Esophagus squamous epithelium (tissue), 5 donors: ENCODE data around the gene WDR91. TPM values are rescaled to one million over a fixed set of nuclear protein-coding genes. Genes with fewer than 3 reads are reported as not detected.

Experiments
- DNase-seq: peaks from one replicate; lab custom pipeline; 2025; lab: John Stamatoyannopoulos, UW
- H3K27ac ChIP-seq, 4 donors: fragments of 200-600 bp; sonication (generic); one replicate each; pipeline ENCODE4 v1.5.1; 2016 to 2019; ENCODE audit warnings: mild to moderate bottlenecking in 1 of 4
- H3K27me3 ChIP-seq, 4 donors: fragments of 200-600 bp; sonication (generic); 1 replicate in 3 of 4; 2 replicates in 1 of 4; pipeline versions ENCODE4 v1.5.1 to v1.6.0; 2017 to 2021; ENCODE audit warnings: antibody characterized with exemption in 1 of 4
- H3K36me3 ChIP-seq, 3 donors: fragments of 200-600 bp; sonication (generic); one replicate each; pipeline ENCODE4 v1.5.1; 2016 to 2019
- H3K4me1 ChIP-seq, 3 donors: fragments of 200-600 bp; sonication (generic); one replicate each; pipeline ENCODE4 v1.5.1; 2017 to 2019
- H3K4me3 ChIP-seq, 4 donors: fragments of 200-600 bp; sonication (generic); 1 replicate in 3 of 4; 2 replicates in 1 of 4; pipeline ENCODE4 v1.5.1; 2016 to 2019; ENCODE audit warnings: mild to moderate bottlenecking in 2 of 4, moderate library complexity in 1 of 4
- H3K9me3 ChIP-seq, 3 donors: fragments of 200-600 bp; sonication (generic); one replicate each; pipeline ENCODE4 v1.5.1; 2016 to 2019
- CTCF ChIP-seq, 6 experiments: fragments of 450-650 bp in 4 of 6; fragments of 200-600 bp in 2 of 6; sonication (generic) in 2 of 6; IDR thresholded peaks; one replicate each; pipeline ENCODE4 v1.5.1; 2016 to 2019; ENCODE audit warnings: antibody characterized with exemption in 6 of 6, mild to moderate bottlenecking in 4 of 6, moderate library complexity in 4 of 6
- POLR2A ChIP-seq, 4 donors: fragments of 450-650 bp; IDR thresholded peaks; one replicate each; pipeline ENCODE4 v1.6.1; 2017; ENCODE audit warnings: antibody characterized with exemption in 4 of 4, mild to moderate bottlenecking in 4 of 4, moderate library complexity in 3 of 4
- WGBS, 2 donors: methylation state at CpG; one replicate each; pipeline ENCODE4 v1.1.5; 2018; 5-methylcytosine and 5-hydroxymethylcytosine counted together
- intact Hi-C: fragments of 100-400 bp; cut with DNase I; formaldehyde crosslinking; loops from one replicate; pipeline ENCODE4 v1.15.0; 2022
- total RNA-seq, 4 donors: library from RNA; depleted of rRNA; stranded (reverse); fragments of >200 nt; gene quantifications; one replicate each; pipeline ENCODE4 v1.1.0, GENCODE V29; 2016
- donor health status: DM: yes; HTN: yes; CAD: no.

WDR91 gene
- total RNA-seq, 4 donors from 2014 or later, result 19.6 to 29.0 (median 24.3) TPM

- intact Hi-C loops, result loop anchor here (10.0 kb wide), 2 partner anchors 183 to 483 kb away; partner anchors contain the start of gene AGBL3
- TF ChIP-seq CTCF (IDR thresholded peaks at IDR 0.05), result no peak
- TF ChIP-seq POLR2A (IDR thresholded peaks at IDR 0.05), result no peak
- H3K36me3 ChIP-seq, result peaks cover 26 to 58% (median 27%) of the 10 kb centered on the region in 3 donors
- H3K4me3 ChIP-seq, result peak overlapping the region in 1 of 4 donors; percentile 12
- no peak for DNase-seq
- peaks cover 23 to 75% (median 52%) of the 10 kb centered on the region in 3 donors for H3K4me1 ChIP-seq
- H3K9me3 ChIP-seq, result no peaks in the 10 kb centered on the region
- H3K27ac ChIP-seq, result peak overlapping the region; percentile 95 to 99 (median 97)
- WGBS, 2 donors, result 72 to 75% methylated on average over 2 to 4 of the region's 9 CpGs
- H3K27me3 ChIP-seq, result no peaks in the 10 kb centered on the region
Measured at GRCh38 chr7:135168001-135168400, 43.3 kb downstream of the WDR91 start.

GRCh38 chr7:135167365-135167917 is 43.9 kb downstream of the WDR91 start:
- intact Hi-C loops, result loop anchor here (10.0 kb wide), 2 partner anchors 183 to 483 kb away; partner anchors contain the start of gene AGBL3
- 67 to 77% methylated on average over 6 to 12 of the region's 12 CpGs for WGBS, 2 donors
- H3K4me1 ChIP-seq, result peaks cover 23 to 71% (median 51%) of the 10 kb centered on the region in 3 donors
- H3K4me3 ChIP-seq, result no peak overlapping the region
- DNase-seq, result no peak
- H3K36me3 ChIP-seq, result peaks cover 26 to 59% (median 27%) of the 10 kb centered on the region in 3 donors
- no peaks in the 10 kb centered on the region for H3K27me3 ChIP-seq
- peak overlapping the region in 3 of 4 donors; percentile 95 to 99 (median 97) for H3K27ac ChIP-seq
- TF ChIP-seq POLR2A (IDR thresholded peaks at IDR 0.05) (no peak), CTCF (IDR thresholded peaks at IDR 0.05) (no peak)
- H3K9me3 ChIP-seq, result no peaks in the 10 kb centered on the region

- TF ChIP-seq POLR2A (IDR thresholded peaks at IDR 0.05) (no peak), CTCF (IDR thresholded peaks at IDR 0.05) (no peak)
- Histone ChIP-seq H3K4me1 (peaks cover 17 to 70% (median 46%) of the 10 kb centered on the region in 3 donors), H3K27me3 (no peaks in the 10 kb centered on the region), H3K9me3 (no peaks in the 10 kb centered on the region), H3K27ac (peak overlapping the region in 3 of 4 donors; percentile 95 to 99 (median 97)), H3K36me3 (peaks cover 26 to 69% (median 27%) of the 10 kb centered on the region in 3 donors), H3K4me3 (no peak overlapping the region)
- no peak for DNase-seq
- 75 to 94% methylated on average over 5 to 6 of the region's 18 CpGs for WGBS, 2 donors
- intact Hi-C loops, result loop anchor here (10.0 kb wide), 2 partner anchors 182 to 482 kb away; partner anchors contain the start of gene AGBL3
Measured at GRCh38 chr7:135166338-135166990, 44.9 kb downstream of the WDR91 start.

GRCh38 chr7:135165862-135166261 is 45.5 kb downstream of the WDR91 start:
- Histone ChIP-seq H3K36me3 (peaks cover 26 to 69% (median 27%) of the 10 kb centered on the region in 3 donors), H3K27ac (peak overlapping the region in 3 of 4 donors; percentile 95 to 99 (median 97)), H3K9me3 (no peaks in the 10 kb centered on the region), H3K27me3 (no peaks in the 10 kb centered on the region), H3K4me1 (peaks cover 15 to 68% (median 44%) of the 10 kb centered on the region in 3 donors), H3K4me3 (no peak overlapping the region)
- intact Hi-C loops, result loop anchor here (10.0 kb wide), 2 partner anchors 181 to 481 kb away; partner anchors contain the start of gene AGBL3
- 60 to 78% methylated on average over 2 to 3 of the region's 4 CpGs for WGBS, 2 donors
- TF ChIP-seq CTCF (IDR thresholded peaks at IDR 0.05) (no peak), POLR2A (IDR thresholded peaks at IDR 0.05) (no peak)
- DNase-seq, result no peak
